COLO668 (cell line): Measurements from ENCODE around the gene NCOA6.

ENCODE experiments used
- DNase-seq: peaks from one replicate; lab custom pipeline; 2025; ENCODE audit not compliant: unreplicated experiment; lab: John Stamatoyannopoulos, UW

The NCOA6 gene

DNA sequence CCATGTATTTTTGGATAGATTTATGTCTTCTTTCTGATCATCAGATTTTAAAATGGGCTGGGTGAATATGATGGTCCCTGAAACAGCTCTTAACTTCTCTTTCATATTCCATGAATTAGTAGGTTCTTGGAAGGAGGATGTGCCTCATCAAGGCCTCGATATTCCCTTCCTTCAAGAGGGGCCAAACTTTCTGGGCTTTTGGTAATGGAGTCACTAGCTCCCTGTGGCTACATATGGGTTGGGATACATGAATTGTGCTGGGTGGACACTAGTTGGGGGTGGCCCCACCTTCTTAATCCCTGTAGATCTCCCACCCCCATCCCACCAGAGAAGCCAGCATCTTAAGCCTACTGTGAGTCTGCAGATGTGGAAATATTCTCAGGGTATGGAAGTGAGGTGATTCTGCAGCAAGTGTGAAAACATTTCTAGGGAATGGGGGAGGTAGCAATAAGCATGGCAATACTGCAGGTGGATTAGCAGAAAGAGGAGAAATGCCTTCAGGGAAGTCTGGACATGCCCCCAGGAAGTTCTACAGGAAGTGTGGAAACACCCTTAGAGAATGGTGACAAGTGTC is 119.1 kb downstream of the NCOA6 start:
- DNase-seq: no peak

DNA sequence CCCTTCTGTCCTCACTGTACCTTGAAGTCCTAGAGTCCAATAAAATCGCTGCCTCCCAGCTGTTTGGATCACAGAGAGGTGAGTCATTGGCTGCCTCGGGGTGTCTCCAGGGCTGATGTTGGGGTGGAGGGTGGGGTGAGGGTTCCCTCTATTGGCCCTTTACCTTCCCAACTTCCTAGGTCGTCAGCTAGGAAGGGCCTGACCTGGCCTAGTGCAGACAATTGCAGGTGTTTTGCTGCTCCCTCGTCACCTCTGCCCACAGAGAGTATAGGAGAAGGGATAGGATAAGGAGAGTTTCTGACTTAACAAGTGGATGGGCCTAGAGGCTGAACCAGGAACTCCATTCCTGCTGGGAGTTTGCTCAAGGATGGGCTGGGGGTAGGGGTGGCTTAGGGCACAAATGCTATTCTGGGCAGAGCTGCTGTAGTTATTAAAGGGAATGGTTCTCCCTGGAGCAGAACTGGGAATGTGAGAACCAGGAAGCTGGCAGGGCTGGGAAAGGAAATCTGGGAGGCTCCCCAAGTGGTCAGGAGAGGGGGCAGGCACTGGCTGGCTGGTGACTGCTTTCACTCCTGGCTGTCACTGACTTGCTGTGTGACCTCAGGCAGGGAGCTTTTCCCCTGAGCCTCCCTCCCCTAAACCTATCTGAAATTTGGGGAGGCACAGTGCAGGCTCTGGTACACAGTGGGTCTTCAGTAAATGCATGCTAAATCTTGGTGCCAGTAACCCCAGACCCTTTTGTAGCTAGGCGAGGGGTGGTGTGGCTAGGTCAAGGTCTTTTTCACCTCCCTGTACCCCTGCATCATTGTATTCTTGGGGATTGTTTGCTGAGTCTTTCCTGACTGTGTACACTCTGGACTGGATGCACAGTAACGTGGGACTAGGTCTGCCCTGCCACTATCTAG is 119.8 kb downstream of the NCOA6 start:
- DNase-seq: peak; percentile 56

DNA sequence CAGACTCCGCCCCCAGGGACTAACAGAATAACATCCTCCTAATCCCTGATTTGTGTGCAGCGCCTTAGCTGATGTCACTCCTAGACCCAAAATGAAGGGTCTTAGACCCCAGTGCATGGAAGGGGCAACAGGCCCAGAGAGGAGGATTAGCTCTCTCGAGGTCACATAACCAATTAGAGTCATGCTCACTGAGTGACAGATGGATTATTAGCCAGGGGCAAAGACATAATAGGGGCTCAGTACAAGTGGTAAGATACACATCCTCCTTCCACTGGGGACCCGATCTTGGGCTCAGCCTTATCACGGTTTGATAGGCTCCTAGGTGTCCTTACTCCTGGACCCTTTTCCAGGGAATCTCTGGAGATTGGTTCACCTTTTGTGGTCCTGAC is 120.4 kb downstream of the NCOA6 start:
- no peak for DNase-seq

DNA sequence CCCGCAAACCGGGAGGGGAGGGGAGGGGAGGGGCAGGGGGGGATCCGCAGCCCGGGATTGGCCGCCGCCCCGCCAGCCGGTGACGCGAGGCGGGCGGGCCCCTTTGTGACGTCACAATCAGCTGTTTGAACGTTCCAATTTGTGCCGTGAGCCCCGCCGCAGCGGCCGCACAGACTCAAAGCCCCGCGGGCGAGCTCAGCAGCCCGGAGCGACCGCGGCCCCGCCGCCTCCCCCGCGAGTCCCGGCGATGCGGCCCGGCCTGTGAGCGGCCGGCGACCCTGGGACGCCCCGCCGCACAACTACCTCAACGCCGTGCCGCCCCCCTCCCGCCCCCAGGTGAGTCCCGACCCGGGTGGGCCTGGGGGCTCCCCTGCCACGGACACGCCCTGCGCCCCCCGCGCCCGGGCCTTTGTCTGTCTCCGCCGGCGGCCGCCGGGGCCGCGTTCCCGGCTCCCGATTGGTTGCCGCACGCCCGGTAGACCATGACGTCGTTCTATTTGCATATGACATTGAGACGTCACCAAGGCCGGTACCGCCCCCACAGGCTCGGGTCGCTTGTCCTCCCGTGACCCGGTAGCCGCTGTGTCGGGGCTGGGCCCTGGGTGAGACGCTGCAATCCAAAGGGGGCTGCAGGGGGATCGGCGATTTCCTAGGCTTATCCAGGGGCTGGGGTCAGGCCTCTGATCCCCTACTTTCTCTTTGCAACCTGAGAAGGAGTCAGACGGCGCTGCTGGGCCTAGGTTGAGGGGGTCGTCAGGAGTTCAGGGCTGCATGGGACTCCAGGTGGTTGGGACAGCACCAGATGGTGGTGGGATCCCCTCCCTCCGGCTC is 121.1 kb downstream of the NCOA6 start, which contains the start of gene TP53INP2:
TSS of gene TP53INP2 (plus strand) at position 168 of the 831 bp plus-strand sequence. CDS start 4,396 bp downstream, outside the sequence.
- DNase-seq: peak; percentile 92

DNA sequence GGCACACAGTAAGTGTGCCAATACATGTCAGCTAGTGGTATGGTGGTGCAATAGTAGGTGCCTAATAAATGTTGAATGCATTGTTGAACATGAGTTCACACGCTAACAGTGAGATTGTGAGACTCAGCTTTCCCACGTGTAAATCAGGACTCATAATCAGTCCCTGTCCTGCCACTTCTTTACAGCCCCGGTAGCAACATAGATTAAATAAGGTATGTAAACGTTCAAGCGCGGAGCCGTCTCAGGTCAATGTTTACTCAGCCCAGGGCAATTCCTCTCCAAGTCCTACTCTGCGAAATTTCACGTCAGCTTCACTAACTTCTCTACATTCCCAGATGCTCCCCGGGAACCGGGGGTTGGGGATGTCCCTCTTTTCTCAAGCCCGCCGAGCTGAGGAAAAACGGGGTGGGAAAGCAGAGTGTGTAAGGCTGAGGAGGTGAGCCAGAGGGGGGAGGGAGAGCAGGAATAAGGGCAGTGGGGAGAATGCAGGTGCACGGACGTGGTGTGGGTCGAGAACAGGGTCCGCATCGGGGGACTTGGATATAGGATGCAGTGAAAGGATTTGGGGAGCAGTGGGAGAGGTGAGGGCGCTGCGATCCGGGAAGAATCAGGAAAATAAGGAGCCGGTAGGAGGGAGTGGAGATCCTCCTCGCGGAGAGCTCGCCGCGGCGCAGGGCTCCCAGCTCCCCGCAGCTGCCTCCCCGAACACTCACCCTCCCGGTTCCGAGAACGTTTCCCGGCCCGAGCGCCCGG is 121.9 kb downstream of the NCOA6 start:
- DNase-seq: peak; percentile 35

DNA sequence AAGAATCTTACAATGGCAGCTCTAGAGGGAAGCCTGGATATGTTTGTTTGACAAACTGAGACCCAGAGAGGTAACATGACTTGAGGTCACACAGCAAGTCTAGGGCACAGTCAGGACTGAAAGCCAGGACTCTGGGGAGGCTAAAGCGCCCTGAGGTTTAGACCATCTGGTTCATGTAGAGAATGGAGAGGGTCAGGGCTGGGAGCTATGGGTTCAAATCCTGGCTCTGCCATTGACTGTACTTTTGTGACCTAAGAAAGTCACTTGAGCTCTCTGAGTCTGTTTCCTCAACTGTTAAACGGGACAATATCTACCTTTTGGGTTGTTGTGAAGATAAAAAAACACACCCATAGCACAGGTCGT is 122.4 kb downstream of the NCOA6 start:
- no peak for DNase-seq

DNA sequence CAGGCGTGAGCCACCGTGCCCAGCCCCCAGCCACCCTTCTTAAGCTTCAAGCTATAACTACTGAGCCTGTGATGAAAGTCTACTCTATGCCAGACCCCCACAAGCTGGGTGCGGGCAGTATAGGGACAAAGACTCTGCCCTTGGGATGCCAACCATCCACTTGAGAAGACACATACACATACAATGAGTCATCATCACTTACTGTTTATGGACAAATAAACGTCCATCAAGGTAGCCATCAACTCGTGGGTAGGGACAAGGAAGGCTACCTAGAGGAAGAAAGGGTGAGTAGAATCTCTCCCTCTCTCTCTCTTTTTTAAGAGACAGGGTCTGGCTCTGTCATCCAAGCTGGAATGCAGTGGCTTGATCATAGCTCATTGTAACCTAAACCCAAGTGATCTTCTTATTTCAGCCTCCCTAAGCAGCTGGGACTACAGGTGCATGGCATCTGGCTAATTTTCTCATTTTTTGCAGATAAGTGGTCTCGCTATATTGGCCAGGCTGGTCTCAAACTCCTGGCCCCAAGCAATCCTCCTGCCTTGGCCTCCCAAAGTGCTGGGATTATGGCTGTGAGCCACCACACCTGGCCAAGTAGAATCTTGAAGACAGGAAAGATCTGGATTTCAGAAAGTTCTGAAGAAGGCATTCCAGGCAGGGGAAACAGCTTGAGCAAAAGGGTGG is 123.9 kb downstream of the NCOA6 start:
- DNase-seq: no peak

DNA sequence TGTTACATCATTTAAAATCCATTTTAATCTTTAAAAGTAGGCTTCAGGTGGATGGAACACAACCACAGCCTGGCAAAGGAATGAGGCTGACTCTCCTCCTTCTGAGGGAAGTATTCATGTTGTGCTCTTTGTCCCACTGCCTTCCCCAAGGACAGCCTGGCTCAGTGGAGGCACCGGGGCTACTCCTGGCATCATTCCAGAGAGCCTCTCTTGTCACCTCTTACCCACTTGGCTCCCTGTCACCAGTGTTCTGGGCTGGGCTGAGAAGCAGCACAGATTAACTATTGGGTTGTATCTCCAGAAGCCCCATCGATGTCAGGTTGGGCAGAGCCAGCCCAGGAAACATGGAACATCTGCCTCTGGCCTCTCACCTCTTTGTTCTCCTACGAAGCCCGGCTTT is 132.0 kb downstream of the NCOA6 start:
- no peak for DNase-seq

DNA sequence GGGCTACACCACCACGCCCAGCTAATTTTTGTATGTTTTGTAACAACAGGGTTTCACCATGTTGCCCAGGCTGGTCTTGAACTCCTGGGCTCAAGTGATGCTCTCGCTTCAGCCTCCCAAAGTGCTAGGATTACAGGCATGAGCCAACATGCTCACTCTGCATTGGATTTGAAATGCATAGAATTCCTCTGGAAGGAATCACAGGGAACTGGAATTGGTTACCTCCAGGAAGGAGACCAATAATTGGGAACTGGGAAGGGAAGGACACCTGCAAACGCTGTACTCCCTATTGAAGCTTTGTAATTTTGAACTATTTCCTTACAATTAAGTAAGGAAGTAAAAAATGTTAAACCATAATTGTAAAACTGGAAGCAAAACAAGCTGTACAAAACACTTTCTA is 133.6 kb downstream of the NCOA6 start:
- DNase-seq: no peak

DNA sequence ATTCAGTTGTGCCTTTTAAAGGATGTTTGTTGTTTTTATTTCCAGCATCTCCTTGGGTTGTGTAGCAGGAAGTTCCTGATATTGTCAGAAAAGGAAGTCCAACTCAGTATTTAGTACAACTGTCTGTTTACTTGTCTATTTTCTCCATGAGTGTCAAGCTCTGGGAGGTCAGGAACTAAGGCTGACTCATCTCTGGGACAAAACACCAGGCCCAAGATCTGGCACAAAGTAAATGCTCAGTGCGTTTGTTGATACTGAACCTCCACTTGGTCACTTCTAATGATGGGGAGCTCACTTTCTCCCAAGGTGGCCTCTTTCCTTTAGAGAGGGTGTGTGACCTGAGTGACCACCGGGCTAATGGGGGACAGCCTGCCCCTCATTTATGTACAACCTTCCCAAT is 136.0 kb downstream of the NCOA6 start:
- no peak for DNase-seq

DNA sequence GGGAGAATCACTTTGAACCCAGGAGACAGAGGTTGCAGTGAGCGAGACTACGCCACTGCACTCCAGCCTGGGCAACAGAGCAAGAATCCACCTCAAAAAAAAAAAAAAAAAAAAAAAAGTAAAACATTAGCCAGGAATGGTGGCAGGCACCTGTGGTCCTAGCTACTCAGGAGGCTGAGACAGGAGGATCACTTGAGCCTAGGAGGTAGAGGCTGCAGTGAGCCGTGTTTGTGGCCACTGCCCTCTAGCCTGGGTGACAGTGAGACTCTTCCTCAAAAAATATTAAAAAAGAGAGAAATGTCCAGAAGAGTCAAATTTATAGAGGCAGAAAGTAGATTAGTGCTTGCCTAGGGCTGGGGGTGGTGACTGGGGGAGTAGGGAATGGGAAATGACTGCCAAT is 141.8 kb downstream of the NCOA6 start:
- DNase-seq: no peak

DNA sequence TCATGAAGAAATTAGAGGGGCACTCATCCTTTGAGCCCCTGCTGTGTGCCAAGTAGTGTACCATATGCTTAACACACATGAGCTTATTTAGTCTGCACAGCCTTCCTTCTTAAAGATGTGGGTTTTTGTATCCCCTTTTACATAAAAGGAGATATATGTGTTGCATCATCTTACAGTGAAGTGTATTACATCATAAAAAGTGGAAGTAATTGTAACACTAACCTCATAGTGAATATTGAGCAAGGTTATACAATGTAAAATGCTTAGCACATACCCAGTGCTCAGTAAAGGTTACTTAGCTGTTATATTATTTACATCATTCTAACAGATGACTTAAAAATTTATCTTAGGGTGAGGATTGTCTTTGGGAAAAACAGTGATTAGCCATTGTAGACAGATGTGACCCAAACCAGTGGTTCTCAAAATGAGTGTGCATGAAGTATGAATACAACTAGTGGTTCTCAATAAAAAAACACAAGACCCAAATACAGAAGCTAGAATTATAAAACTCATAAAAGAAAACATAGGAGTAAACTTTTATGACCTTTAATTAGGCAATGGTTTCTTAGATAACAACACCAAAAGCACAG is 144.8 kb downstream of the NCOA6 start:
- no peak for DNase-seq

DNA sequence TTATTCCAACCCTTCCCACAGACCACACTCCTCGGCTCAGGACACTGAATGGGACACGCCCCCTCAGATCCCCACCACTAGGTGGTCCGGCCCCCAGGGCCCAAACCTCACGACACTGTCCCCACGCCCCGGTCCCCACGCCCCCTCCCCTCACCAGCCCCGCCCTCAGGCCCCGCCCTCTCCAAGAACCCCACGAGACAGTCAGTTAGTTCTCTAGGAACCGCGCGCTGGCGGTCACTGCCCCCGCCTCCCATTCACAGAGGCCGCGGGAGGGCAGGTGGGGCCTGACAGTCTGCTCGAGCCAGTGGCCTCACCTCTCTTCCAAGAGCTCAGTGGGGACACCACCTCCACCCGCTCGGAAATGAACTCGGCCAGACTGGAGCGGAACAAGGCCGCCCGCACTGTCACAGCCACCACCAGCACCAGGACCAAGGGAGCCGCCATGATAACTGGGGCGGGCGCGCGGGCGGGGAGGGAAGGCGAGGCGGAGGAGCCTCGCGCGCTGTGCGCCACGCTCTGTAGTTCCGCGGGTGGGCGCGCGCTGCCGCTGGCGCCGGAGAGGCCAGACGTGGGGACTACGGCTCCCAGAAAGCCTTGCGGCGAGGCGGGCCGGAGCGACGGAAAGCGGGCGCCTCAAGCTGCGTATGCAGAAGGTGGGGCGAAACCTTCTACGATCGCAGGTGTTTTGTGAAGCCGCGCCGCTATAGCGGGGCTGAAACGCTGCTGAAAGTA is 148.6 kb downstream of the NCOA6 start, which contains the start of gene PIGU:
TSS of gene PIGU (minus strand) at position 451 of the 732 bp plus-strand sequence. CDS start at position 444, 7 bp downstream.
- peak; percentile 99 for DNase-seq

DNA sequence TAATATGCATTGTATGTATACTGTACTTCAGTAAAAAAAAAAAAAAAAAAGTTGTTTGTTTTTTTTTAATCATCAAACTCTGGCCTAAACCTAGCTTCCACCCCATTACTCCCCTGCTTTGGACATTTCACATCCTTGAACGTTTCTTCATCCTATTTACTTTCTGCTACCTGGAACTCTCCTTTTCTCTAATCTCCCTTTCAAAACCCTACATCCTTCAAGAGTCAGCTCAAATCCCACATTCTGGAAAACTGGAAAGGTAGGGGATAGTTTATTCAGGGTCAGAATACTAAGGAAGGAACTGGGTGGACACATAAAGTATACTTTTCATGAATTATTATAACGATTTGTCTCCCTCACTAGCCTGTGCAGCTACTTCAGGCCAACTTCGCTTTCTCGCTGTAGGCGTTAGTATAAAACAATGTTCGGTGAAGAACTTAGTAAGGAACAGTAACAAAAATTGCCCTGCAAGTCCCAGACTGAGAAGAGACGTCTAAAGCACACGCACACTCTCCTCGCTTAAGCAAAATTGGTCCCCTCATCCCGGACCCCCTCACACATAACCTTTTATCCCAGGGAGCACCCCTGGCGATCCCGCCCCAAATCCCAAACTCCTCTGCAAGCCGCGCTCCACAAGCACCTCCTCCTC is 149.3 kb downstream of the NCOA6 start:
- no peak for DNase-seq

DNA sequence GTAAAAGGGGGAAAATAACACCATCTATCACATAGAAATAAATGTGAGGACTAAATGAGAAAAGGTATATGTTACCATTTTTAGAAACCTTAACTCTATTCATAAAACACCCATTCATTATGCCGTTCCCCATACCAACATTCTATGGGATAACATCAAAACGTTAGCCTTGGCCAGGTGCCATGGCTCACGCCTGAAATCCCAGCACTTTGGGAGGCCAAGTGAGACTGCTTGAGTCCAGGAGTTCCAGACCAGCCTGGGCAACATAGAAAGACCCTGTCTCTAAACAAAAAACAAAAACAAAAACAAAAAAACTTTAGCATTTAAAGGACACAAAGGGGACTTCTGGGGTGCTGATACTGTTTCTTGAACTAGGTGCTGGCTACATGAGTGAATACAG is 149.9 kb downstream of the NCOA6 start:
- no peak for DNase-seq

DNA sequence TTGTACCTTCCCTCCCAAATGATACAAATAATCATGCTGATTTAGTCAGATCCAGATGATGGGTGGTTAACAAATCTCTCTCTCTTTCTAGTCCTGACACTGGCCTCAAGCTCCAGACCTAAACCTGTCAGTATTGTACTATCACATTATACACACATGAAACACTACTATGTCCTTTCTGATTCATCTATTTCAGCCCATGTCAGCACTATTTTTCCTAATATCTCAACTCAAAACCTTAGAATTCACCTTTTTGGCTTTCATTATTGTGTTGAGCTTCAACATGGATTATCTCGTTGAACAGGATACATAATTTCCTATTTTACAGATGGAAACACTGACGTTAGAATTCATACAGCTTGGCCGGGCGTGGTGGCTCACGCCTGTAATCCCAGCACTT is 152.0 kb downstream of the NCOA6 start:
- DNase-seq: no peak

DNA sequence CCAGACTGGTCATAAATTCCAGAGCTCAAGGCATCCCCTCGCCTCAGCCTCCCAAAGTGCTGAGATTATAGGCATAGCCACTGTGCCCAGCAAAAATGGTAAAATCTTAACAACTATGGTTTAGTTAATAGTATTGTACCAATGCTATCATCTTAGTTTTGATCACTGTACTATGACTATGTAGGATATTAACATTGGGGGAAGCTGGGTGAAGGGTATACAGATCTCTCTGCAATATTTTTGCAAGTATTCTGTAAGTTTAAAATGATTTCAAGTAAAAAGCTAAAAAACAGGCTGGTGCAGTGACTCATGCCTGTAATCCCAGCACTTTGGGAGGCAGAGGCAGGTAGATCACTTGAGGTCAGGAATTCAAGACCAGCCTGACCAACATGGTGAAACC is 156.4 kb downstream of the NCOA6 start:
- DNase-seq: no peak
